ENCODE data around the gene TBCEL.

GRCh38 chr11:121112498-121113455 lies 88.9 kb downstream of the TBCEL start:
- TF ChIP-seq, protein P1, sequence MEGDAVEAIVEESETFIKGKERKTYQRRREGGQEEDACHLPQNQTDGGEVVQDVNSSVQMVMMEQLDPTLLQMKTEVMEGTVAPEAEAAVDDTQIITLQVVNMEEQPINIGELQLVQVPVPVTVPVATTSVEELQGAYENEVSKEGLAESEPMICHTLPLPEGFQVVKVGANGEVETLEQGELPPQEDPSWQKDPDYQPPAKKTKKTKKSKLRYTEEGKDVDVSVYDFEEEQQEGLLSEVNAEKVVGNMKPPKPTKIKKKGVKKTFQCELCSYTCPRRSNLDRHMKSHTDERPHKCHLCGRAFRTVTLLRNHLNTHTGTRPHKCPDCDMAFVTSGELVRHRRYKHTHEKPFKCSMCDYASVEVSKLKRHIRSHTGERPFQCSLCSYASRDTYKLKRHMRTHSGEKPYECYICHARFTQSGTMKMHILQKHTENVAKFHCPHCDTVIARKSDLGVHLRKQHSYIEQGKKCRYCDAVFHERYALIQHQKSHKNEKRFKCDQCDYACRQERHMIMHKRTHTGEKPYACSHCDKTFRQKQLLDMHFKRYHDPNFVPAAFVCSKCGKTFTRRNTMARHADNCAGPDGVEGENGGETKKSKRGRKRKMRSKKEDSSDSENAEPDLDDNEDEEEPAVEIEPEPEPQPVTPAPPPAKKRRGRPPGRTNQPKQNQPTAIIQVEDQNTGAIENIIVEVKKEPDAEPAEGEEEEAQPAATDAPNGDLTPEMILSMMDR (IDR thresholded peaks at IDR 0.05) = peak in 2 of 3 donors; percentile 49 to 52
- no peak for TF ChIP-seq POLR2AphosphoS5 (IDR thresholded peaks at IDR 0.05)
- no peak for TF ChIP-seq POLR2A (IDR thresholded peaks at IDR 0.05)
